Stimulated activated CD8-positive, alpha-beta memory T cell treated with anti-CD3 and anti-CD28 coated beads, Interleukin-15, amount 100 ng/mL, for 4 hours (primary cell): ENCODE data around the gene SAMHD1.
A peak's percentile ranks its signal among the peaks of the same experiment; 100 is the strongest.
"Not testable (repeated sequence)": the region's sequence is repeated elsewhere in the genome, so short reads cannot be mapped to it uniquely, and the experiment has no call there.

ENCODE experiments used
- DNase-seq, 2 donors: peaks; one replicate each; pipeline ENCODE4 v3.0.0-alpha.2; 2020; ENCODE audit warnings: low read depth in 2 of 2

SAMHD1 gene

GRCh38 chr20:36951198-36951978, at the start of gene SAMHD1:
TSS of gene SAMHD1 (minus strand) at chr20:36951708. CDS start at chr20:36951643, 65 bp downstream.
- peak; percentile 78 to 79 for DNase-seq

GRCh38 chr20:37000171-37000570, 48.7 kb upstream of the SAMHD1 start:
- DNase-seq, result not testable (repeated sequence)

- DNase-seq, result no peak
Observed at GRCh38 chr20:36998652-36999051, 47.1 kb upstream of the SAMHD1 start.

DNA sequence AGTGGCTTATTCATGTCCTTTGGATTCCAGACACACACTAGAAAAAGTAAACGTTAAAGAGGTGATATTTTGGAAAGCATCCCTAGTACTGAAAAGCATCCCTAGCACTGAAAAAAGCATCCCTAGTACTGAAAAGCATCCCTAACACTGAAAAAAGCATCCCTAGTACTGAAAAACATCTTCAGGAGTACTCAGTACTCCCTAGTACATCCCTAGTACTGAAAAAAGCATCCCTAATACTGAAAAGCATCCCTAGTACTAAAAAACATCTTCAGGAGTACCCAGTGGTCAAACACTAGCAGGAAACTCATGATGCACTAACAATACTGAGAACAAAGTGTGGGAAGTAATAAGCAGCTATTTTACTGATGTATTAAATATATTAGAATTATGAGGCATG, 45.6 kb upstream of the SAMHD1 start:
- DNase-seq, result no peak

GRCh38 chr20:36994221-36994620, 42.7 kb upstream of the SAMHD1 start:
- not testable (repeated sequence) for DNase-seq

- DNase-seq, result no peak
Observed at GRCh38 chr20:36992802-36993334, 41.4 kb upstream of the SAMHD1 start.

GRCh38 chr20:36991703-36992102, 40.2 kb upstream of the SAMHD1 start:
- no peak for DNase-seq

DNA sequence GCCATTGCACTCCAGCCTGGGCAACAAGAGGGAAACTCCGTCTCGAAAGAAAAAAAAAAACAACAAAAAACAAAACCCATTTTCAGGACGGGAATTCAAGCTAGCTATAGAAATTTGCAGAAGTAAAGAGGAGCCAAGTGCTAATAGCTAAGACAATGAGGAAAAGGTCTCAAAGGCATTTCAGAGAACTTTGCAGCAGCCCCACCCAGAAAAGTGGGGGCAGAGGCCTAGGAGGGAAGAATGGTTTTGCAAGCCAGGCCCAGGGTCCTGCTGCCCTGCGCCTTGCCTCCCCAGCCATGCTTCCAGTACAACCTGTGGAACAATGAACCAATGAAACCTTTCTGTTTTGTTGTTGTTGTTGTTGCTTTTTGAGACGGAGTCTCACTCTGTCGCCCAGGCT, 38.3 kb upstream of the SAMHD1 start:
- DNase-seq, result no peak

- no peak for DNase-seq
Observed at GRCh38 chr20:36988494-36988966, 37.0 kb upstream of the SAMHD1 start.

DNA sequence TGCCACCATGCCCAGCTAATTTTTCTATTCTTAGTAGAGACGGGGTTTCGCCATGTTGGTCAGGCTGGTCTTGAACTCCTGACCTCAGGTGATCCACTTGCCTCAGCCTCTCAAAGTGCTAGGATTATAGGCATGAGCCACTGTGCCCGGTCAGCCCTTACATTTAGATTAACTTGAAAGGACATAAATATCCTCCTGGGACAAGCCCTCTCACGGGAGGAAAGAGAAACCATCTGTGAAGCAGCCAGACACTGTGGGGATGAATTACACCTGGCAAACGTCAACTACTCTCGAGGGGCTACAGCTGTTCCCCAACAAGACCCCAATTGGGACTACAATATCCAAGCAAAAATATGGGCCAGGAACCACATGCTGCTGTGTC, 32.7 kb upstream of the SAMHD1 start:
- DNase-seq, result no peak

DNA sequence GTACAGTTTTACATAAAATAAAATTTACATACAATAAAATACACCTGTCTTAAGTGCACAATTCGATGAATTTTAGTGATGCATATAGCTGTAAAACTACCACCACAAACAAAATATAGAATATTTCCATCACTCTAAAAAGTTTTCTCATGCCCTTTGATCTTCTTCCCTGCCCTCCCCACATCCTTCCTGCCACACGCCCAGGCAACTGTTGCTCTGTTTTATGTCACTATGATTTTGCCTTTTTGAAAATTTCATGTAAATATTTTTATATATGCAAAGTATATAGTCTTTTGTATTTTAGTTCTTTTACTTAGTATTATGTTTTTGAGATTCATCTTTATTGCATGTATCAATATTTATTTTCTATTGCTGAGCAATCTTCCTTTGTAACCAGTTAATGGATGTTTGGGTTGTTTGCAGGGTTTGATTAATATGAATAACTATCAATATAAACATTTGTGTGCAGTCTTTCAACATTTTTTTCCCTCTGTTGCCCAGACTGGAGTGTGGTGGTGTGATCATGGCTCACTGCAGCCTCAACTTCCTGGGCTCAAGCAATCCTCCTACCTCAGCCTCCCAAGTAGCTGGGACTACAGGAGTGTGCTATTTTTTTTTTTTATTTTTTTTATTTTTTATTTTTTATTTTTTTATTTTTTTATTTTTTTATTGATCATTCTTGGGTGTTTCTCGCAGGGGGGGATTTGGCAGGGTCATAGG, 23.8 kb upstream of the SAMHD1 start:
- DNase-seq, result peak; percentile 7 to 46

GRCh38 chr20:36974660-36975059, 23.2 kb upstream of the SAMHD1 start:
- DNase-seq, result no peak

DNA sequence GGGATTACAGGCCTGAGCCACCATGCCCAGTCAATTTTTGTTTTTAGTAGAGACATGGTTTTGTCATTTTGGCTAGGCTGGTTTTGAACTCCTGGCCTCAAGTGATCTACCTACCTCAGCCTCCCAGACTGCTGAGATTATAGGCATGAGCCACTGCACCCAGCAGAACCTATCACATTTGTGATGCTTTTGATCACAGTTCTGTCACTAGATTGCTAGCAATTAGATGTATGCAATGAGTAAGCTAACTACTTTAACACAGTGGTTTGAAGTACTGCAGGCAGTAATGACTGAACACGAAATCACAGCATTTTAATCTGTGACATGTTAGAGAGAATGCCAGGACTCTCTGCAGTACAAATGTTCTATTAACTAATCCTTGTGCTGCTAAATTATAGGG, 19.6 kb upstream of the SAMHD1 start:
- DNase-seq, result no peak

- peak in 1 of 2 donors; percentile 8 for DNase-seq
Observed at GRCh38 chr20:36969478-36970186, 18.1 kb upstream of the SAMHD1 start.

GRCh38 chr20:36969051-36969450, 17.5 kb upstream of the SAMHD1 start:
- DNase-seq, result no peak

- DNase-seq, result no peak
Observed at GRCh38 chr20:36967636-36968035, 16.1 kb upstream of the SAMHD1 start.

DNA sequence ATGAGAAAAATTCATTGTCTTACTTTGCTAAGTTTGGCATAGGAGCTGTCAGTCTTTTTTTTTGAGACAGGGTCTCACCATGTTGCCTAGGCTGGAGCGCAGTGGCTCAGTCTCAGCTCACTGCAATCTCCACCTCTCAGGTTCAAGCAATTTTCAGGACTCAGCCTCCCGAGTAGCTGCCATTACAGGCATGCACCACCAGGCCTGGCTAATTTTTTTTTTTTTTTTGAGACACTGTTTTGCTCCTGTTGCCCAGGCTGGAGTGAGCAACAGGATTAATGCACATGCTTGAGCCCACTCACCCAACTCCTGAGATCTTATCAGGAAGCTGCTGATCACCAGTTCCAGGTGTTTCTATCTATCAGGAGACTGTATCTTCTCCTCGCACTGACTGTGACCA, 15.5 kb upstream of the SAMHD1 start:
- DNase-seq, result not testable (repeated sequence)

DNA sequence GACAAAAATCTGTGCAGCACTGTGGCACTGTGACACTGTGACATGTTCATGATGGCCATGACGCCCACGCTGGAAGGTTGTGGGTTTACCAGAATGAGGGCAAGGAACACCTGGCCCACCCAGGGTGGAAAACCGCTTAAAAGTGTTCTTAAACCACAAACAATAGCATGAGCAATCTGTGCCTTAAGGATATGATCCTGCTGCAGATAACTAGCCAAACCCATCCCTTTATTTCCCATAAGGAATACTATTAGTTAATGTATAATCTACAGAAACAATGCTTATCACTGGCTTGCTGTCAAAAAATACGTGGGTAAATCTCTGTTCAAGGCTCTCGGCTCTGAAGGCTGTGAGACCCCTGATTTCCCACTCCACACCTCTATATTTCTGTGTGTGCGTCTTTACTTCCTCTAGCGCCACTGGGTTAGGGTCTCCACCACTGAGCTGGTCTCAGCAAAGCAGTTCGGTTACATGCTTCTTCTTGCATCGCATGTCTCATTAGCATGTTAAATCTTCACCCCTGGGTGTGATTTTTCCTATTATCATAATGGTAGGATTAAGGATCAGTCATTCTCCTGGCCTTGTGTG, 10.9 kb upstream of the SAMHD1 start:
- DNase-seq, result not testable (repeated sequence)

GRCh38 chr20:36959242-36959641, 7.7 kb upstream of the SAMHD1 start:
- DNase-seq, result no peak

- no peak for DNase-seq
Observed at GRCh38 chr20:36957875-36958667, 6.6 kb upstream of the SAMHD1 start.

- no peak for DNase-seq
Observed at GRCh38 chr20:36956674-36957073, 5.2 kb upstream of the SAMHD1 start.
